ENCODE data around the gene CNDP2.

Gene CNDP2

DNA sequence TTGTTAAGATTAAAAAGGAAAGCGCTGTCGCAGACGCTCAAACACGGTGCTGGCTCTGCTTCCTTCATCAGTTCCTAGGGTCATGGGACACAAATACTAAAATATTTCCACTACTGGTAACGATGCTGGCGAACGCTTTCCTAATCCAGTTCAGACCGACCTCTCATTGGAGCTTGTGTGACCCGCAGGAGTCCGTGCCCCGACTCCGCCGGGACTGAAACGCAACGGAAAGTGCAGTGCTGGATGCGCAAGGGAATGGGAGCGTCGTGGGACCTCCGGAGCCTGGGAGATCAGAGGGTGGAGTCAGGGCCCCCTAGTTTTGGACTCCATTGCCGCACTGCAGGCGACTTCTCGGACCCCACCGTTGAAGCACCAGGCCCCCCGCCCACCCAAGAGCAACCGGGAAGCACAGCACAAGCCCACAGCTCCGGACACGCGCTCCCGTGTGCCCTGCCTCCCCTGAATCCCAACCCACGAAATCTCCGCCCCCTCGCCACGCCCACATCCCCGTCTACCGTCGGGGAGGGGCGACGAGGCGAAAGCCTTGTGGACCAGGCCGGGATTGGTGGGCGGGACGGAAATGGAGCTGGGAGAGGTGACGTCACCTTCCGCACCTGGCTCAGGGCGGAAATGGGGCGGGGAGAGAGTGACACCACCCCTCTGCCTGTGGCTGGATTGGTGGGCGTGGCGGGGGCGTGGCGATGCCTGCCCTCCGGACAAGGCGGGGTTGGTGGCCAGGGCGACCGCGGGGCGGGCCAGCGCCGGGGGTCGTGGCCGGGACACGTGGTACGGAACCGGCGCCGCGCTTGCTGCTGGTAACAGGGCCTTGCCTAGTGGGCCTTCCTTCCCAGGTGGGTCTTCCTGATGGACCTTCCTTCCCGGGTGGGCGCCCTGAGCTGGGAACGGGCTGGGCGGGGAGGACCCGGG, at the start of gene CNDP2:
Gene CNDP2, plus strand, starts transcription at position 783 of the 927 bp plus-strand sequence. CDS start 3,611 bp downstream, outside the sequence.
- peak; percentile 97 for DNase-seq

DNA sequence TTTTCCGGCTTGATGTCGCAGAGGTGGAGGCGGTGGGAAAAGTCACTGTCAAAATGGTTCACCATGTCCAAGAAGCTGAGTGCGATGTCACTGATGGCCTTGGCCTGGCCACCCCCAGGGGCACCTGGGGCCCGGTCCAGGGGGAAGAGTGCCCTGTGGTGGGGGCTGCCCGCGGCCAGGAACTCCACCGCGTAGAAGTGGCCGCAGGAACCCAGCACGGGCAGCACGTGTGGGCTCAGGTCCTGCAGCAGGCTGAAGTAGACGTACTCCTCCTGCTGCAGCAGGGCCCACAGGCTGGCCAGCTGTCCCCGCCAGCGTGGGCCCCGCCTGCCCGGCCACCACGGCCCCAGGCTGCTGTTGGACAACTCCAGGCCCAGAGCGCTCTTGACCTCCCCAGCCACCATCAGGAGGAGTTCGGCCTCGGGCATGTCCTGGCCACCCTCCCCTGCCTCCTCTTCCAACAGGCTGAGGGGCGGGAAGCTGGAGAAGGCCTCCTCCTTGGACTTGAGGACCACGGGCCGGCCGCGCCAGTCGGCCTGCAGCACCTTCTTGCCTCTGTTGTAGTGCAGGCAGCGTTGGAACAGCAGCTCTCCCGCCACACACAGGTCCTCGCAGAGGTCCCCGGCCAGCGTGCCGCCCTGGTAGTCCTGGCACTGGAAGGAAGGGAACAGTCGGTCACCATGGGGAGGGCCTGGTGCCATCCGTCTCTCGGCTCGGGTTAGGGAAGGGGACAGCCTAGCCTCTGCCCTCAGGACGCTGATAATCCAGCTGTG, 49.3 kb upstream of the CNDP2 start:
- DNase-seq, result no peak

DNA sequence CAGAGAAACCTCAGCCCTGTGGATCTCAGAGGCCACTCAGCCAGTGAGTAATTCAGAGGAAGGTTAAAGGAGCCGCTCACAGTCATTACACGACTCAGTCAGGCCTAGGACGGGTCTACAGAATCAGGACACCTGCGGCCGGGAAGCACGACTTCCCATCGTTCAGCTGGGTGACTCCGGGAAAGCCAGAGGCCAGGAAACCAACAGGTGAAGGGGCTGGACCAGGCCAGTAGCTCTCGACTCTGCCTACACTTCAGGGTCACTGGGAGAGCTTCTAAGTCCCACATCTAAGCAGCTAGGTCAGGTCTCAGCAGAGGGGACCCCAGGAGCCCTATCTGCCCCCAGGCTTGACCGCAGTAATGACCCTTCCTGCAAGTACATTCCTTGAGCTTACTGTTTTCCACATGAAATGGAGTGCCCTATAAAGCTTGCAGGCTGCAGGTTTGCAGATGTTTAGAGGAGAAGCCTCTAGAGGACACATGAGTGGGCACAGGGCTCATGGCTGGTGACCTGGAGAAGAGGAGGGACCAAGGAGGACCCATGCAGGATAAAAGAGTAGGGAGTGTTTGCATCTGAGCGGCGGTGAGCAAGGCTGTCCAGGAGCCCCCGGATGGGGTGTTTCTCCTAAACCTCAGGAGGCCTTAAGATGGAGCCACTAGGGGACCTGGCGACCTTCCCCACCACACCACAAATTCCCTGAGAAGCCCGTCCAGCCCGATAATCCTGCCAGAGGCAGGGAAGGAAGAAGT, 48.6 kb upstream of the CNDP2 start:
- DNase-seq, result no peak

- no peak for DNase-seq
Observed at GRCh38 chr18:74450626-74451025, 45.5 kb upstream of the CNDP2 start.

DNA sequence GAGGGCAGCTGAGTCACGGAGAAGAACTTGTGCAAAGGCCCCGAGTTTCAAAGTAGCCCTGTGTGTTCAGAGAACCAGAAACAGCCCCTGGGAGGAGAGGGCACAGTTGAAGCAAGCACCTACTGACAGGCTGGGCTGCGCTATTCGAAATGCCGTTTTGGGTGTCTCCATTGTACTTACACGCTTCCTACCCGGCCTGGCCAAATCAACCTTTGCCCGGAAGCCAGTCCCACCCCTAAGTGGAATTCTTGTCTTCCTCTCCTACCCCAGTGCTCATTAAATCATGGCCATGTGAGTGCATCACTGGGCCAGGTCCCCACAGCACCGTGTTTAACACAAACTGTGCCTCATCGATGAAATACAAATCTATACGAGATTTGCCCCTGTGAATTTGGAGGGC, 45.0 kb upstream of the CNDP2 start:
- DNase-seq, result no peak

GRCh38 chr18:74453016-74453566, 43.1 kb upstream of the CNDP2 start:
- no peak for DNase-seq

GRCh38 chr18:74453642-74454198, 42.4 kb upstream of the CNDP2 start:
- DNase-seq, result no peak

DNA sequence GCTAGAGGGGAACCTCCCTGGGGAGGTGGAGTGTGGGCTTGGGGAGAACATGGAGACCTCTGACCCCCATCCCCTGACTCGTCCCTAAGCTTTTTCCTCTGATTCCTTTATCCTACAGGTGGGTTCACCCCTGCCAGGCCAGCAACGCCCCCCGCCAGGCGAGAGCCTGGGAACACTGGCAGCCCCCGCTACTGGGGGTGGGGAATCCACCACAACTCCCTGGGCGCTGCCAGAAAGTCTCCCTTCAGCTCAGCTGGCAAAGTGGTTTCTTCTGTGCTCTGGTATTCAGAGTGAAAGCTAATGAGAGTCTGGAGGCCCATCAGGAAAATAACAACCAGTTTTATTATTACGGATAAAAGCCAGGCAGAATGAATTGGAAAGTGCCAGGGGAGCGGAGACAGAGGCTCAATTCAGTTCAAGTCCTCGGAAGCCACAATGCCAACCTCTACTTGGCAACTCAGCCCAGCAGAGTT, 41.8 kb upstream of the CNDP2 start:
- DNase-seq, result no peak

GRCh38 chr18:74455386-74455785, 40.8 kb upstream of the CNDP2 start:
- DNase-seq, result no peak

GRCh38 chr18:74456017-74456348, 40.2 kb upstream of the CNDP2 start:
- DNase-seq, result no peak

GRCh38 chr18:74456349-74457042, 39.7 kb upstream of the CNDP2 start:
- DNase-seq, result no peak

DNA sequence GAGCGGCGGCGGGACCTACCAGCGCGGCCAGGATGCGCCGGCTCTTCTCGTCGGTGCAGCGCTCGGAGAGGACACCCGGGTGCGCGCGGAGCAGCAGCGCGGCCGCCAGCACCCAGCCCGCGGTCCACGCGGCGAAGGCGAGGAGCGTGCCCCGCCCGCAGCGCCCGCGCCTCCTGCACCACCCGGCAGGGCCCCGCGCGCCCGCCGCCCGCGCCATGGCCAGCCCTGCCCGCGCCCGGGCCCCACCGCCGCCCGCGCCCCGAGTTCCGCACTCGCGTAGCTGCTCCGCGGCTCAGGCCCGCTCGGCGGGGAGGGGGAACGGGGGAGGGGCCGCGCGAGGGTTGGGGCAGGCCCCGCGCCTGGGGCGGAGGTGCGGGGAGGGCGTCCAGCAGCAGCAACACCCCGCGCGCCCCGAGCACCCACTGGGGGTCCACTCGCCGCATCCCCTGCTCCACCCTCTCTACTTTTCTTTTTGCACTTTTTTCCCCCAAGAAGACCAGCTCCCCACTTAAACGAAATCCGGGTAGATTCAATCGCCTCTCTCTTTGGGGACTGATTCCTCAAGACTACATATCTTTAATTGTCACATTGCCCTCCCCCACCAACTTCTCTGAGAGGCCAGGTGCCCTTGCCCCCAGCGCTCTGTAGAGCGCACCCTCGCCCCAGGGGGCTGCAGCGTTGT, 39.0 kb upstream of the CNDP2 start, which contains the start of gene DIPK1C:
Gene DIPK1C, minus strand, starts transcription at position 266 of the 682 bp plus-strand sequence. Its CDS starts 49 bp downstream, at position 217.
- DNase-seq, result no peak

GRCh38 chr18:74457725-74458421, 38.3 kb upstream of the CNDP2 start:
- no peak for DNase-seq

DNA sequence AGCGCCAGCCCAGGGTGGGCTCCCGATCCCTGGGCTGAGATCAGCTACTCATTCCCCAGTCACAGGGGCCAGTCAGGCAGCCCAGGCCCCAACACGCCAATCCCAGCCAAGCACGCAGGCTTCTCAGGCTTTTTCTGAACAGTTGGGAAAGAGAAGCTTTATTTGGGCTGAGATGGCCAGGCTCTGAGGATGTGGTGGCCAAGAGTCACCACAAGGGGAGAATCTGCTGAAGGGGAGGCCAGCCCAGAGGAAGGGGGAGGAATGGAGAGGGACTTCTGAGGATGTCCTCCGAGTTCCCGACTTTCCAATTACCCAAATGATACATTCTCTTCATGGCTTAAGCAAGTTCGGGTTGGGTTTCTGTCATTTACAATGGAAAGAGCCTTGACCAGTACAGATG, 36.3 kb upstream of the CNDP2 start:
- DNase-seq, result no peak

GRCh38 chr18:74460825-74461224, 35.3 kb upstream of the CNDP2 start:
- no peak for DNase-seq

- no peak for DNase-seq
Observed at GRCh38 chr18:74463254-74463653, 32.9 kb upstream of the CNDP2 start.

GRCh38 chr18:74463983-74464382, 32.2 kb upstream of the CNDP2 start:
- DNase-seq, result no peak

GRCh38 chr18:74465775-74466174, 30.4 kb upstream of the CNDP2 start:
- no peak for DNase-seq

GRCh38 chr18:74468547-74469061, 27.6 kb upstream of the CNDP2 start:
- no peak for DNase-seq

GRCh38 chr18:74472312-74472711, 23.9 kb upstream of the CNDP2 start:
- no peak for DNase-seq
